Type B pancreatic cell (in vitro differentiated cells): Measurements from ENCODE around the gene TMEM129. TPM values are rescaled to one million over a fixed set of nuclear protein-coding genes. Genes with fewer than 3 reads are reported as not detected.

Source experiments
- DNase-seq: peaks from one replicate; pipeline ENCODE4 v3.0.0; 2021; ENCODE audit warnings: mixed read lengths; ENCODE audit not compliant: unreplicated experiment; ENCODE audit errors: extremely low spot score
- H3K27ac Mint-ChIP-seq: 2 replicates; pipeline ENCODE4 v1.8.0; 2021; ENCODE audit warnings: mild to moderate bottlenecking, mixed read lengths
- H3K27me3 Mint-ChIP-seq: 2 replicates; pipeline ENCODE4 v1.8.0; 2021; ENCODE audit warnings: mixed read lengths
- H3K36me3 Mint-ChIP-seq: 2 replicates; pipeline ENCODE4 v1.8.0; 2021; ENCODE audit warnings: mixed read lengths
- H3K4me1 Mint-ChIP-seq: one replicate; pipeline ENCODE4 v1.8.0; 2021; ENCODE audit warnings: mixed read lengths; ENCODE audit not compliant: unreplicated experiment
- H3K4me3 Mint-ChIP-seq: 2 replicates; pipeline ENCODE4 v1.8.0; 2021; ENCODE audit warnings: mild to moderate bottlenecking, mixed read lengths
- H3K9me3 Mint-ChIP-seq: 2 replicates; pipeline ENCODE4 v1.8.0; 2021; ENCODE audit warnings: mixed read lengths
- total RNA-seq: library from RNA; stranded (reverse); gene quantifications from 2 replicates; pipeline ENCODE4 v1.2.1, GENCODE V29; 2021; ENCODE audit warnings: low replicate concordance
- TF ChIP-seq, protein P1 (sequence below): fragments of 200-600 bp; sonication (generic); conservative IDR thresholded peaks from 2 replicates; pipeline ENCODE4 v1.5.0; 2021; ENCODE audit warnings: antibody characterized with exemption, mild to moderate bottlenecking

Gene TMEM129
- total RNA-seq, 1 donor from 2014 or later, result 38.5 TPM

- Mint-ChIP-seq H3K9me3 (no peaks in the 10 kb centered on the region), H3K36me3 (peaks cover 15% of the 10 kb centered on the region), H3K27me3 (no peaks in the 10 kb centered on the region), H3K27ac (no peak overlapping the region), H3K4me3 (no peak overlapping the region), H3K4me1 (no peaks in the 10 kb centered on the region)
- TF ChIP-seq, protein P1, sequence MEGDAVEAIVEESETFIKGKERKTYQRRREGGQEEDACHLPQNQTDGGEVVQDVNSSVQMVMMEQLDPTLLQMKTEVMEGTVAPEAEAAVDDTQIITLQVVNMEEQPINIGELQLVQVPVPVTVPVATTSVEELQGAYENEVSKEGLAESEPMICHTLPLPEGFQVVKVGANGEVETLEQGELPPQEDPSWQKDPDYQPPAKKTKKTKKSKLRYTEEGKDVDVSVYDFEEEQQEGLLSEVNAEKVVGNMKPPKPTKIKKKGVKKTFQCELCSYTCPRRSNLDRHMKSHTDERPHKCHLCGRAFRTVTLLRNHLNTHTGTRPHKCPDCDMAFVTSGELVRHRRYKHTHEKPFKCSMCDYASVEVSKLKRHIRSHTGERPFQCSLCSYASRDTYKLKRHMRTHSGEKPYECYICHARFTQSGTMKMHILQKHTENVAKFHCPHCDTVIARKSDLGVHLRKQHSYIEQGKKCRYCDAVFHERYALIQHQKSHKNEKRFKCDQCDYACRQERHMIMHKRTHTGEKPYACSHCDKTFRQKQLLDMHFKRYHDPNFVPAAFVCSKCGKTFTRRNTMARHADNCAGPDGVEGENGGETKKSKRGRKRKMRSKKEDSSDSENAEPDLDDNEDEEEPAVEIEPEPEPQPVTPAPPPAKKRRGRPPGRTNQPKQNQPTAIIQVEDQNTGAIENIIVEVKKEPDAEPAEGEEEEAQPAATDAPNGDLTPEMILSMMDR, result no peak
- DNase-seq, result no peak
Observed at GRCh38 chr4:1740021-1740545, 19.0 kb upstream of the TMEM129 start.

GRCh38 chr4:1739358-1739757 lies 18.2 kb upstream of the TMEM129 start:
- peaks cover 12% of the 10 kb centered on the region for H3K36me3 Mint-ChIP-seq

DNA sequence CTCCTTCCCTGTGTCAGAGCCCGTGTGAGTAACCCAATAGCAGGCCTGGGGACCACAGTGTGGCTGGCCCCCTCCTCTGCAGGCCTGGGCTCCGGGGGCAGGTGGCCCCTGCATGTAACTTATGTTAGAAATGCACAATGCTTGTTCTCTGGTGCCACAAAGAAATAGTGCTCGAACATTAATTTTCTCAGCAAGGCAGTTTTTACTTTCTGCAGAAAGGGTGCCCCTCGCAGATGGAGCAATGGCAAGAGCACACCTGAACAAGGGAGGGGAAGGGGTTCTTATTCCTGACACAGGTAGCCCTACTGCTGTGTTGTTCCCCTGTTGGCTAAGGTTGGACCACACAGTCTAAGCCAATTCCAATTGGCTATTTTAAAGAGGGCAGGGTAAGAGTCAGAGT lies 17.3 kb upstream of the TMEM129 start:
- Mint-ChIP-seq H3K4me3 (no peak overlapping the region), H3K36me3 (peaks cover 12% of the 10 kb centered on the region), H3K9me3 (no peaks in the 10 kb centered on the region), H3K27ac (no peak overlapping the region), H3K27me3 (no peaks in the 10 kb centered on the region), H3K4me1 (no peaks in the 10 kb centered on the region)
- TF ChIP-seq, protein P1, result no peak
- DNase-seq, result no peak

More at GRCh38 chr4:1739358-1739757, 18.2 kb upstream of the TMEM129 start:
- TF ChIP-seq, protein P1, result no peak
- H3K27me3 Mint-ChIP-seq, result no peaks in the 10 kb centered on the region
- no peak overlapping the region for H3K4me3 Mint-ChIP-seq
- H3K9me3 Mint-ChIP-seq, result no peaks in the 10 kb centered on the region
- no peak for DNase-seq
- no peak overlapping the region for H3K27ac Mint-ChIP-seq
- no peaks in the 10 kb centered on the region for H3K4me1 Mint-ChIP-seq

DNA sequence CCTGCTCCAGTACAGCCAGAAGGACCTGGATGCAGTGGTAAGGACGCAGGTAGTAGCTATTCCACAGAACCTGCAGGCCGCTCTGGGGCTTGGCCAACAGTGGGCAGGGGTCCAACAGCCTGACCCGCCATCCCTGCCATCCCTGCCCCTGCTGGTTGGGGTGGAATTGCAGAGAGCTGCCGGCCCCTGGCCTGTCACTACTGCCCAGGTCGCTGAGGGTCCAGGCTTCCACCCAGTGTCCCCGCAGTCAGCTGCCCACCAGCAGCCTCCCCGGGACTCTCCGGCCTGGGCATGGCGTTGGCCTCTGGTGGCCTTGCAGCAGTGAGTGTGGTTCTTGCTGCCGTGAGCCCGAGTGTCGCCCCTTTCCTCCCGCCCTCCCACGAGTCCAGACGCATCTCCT lies 16.5 kb upstream of the TMEM129 start:
- Mint-ChIP-seq H3K4me1 (no peaks in the 10 kb centered on the region), H3K27ac (no peak overlapping the region), H3K27me3 (no peaks in the 10 kb centered on the region), H3K36me3 (peaks cover 12% of the 10 kb centered on the region), H3K9me3 (no peaks in the 10 kb centered on the region), H3K4me3 (no peak overlapping the region)
- no peak for DNase-seq
- TF ChIP-seq, protein P1, result no peak

DNA sequence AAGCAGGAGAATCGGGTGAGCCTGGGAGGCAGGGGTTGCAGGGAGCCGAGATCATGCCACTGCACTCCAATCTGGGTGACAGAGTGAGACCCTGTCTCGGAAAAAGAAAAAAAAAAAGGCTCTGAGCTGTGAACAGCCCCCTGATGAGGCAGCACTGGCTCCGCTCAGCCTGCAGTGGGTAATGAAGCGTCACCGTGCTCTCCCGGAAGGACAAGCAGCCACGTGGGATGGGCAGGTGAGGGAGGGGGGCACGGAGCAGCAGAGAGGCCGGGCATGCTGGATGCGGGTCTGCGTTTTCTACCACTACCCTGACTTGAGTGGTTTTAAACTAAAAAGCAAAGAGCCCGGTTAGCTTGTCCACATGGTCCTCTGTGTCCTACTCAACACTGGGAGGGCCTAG lies 15.7 kb upstream of the TMEM129 start:
- no peaks in the 10 kb centered on the region for H3K27me3 Mint-ChIP-seq
- H3K27ac Mint-ChIP-seq, result no peak overlapping the region
- no peak overlapping the region for H3K4me3 Mint-ChIP-seq
- no peaks in the 10 kb centered on the region for H3K4me1 Mint-ChIP-seq
- DNase-seq, result no peak
- TF ChIP-seq, protein P1, result no peak
- no peaks in the 10 kb centered on the region for H3K9me3 Mint-ChIP-seq
- peaks cover 12% of the 10 kb centered on the region for H3K36me3 Mint-ChIP-seq

DNA sequence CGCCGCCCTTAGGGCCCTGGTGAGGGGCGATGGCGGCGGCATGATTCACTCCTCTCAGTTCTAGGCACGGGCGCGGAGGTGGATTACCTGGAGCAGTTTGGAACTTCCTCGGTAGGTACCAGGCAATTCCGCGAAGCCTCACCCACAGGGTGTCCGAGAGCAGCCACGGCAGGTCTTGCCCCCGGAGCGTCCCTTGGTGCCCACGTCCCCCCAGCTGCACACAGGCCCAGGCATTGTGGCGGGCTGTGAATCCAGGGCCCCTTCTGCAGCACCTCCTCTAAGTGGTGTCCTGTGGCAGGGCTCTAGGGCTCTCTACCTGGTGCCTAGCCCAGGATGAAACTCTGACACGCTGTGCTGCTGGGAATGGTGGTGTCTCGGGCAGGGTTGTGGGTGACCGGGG lies 14.1 kb upstream of the TMEM129 start:
- H3K4me3 Mint-ChIP-seq, result no peak overlapping the region
- no peak overlapping the region for H3K27ac Mint-ChIP-seq
- no peaks in the 10 kb centered on the region for H3K9me3 Mint-ChIP-seq
- no peak for DNase-seq
- no peaks in the 10 kb centered on the region for H3K27me3 Mint-ChIP-seq
- no peaks in the 10 kb centered on the region for H3K4me1 Mint-ChIP-seq
- TF ChIP-seq, protein P1, result no peak
- peaks cover 12% of the 10 kb centered on the region for H3K36me3 Mint-ChIP-seq
